K562 (cell line): ENCODE measurements around the gene CLNK. TPM values are rescaled to one million over a fixed set of nuclear protein-coding genes. Genes with fewer than 3 reads are reported as not detected.

ENCODE experiments used
- ATAC-seq: fragments of 200-7000 bp; cut with Tn5 transposase; 3 replicates; pipeline ENCODE4 v1.9.1; 2020; ENCODE audit warnings: moderate library complexity
- BruUV-seq: library from RNA; stranded (reverse); fragments of 400-500 nt; replicated peaks from 2 replicates; lab custom pipeline; 2021; lab: Mats Ljungman, UMichigan
- CTCF ChIA-PET: fragments of 300-600 bp; formaldehyde crosslinking; extraction: SDS; loops from one replicate; lab custom pipeline; 2021; ENCODE audit warnings: low intra/inter-chr PET ratio; lab: Yijun Ruan, JAX
- POLR2A ChIA-PET: fragments of 300-600, 350-650 bp; sonication (Branson Sonifier 250); formaldehyde crosslinking; extraction: SDS; loops from one replicate; lab custom pipeline; 2021; ENCODE audit warnings: antibody characterized with exemption, inconsistent platforms; lab: Yijun Ruan, JAX
- DNase-seq, 4 experiments: peaks; one replicate each; pipeline versions ENCODE4 v3.0.0 to v3.0.0-alpha.2; 2011 to 2018; ENCODE audit warnings: low spot score in 3 of 4, mixed read lengths in 3 of 4; ENCODE audit errors: extremely low read depth in 1 of 4
- FAIRE-seq: peaks from 2 replicates; lab custom pipeline; 2011; peaks lifted over from hg19 to GRCh38; lab: Jason Lieb, UNC
- H2AFZ ChIP-seq: 2 replicates; pipeline ENCODE4 v1.6.0; 2011; ENCODE audit warnings: low read depth, low read length, control low read depth, inconsistent platforms
- H3K27ac ChIP-seq: fragments of 200-600 bp; 3 replicates; pipeline ENCODE4 v1.8.0; 2011; ENCODE audit warnings: low read depth, mild to moderate bottlenecking, control low read depth, inconsistent platforms, low read length, moderate library complexity, mixed read lengths; ENCODE audit errors: extremely low read depth
- H3K27me3 ChIP-seq, 2 experiments: fragments of 300-600 bp in 1 of 2; 2 replicates in 1 of 2; 3 replicates in 1 of 2; pipeline versions ENCODE4 v1.6.0 to v1.8.0; 2011; ENCODE audit warnings: inconsistent platforms in 2 of 2, low read length in 2 of 2, mild to moderate bottlenecking in 1 of 2, mixed read lengths in 1 of 2, moderate library complexity in 1 of 2; ENCODE audit not compliant: control insufficient read depth in 2 of 2, insufficient read depth in 2 of 2
- H3K36me3 ChIP-seq: fragments of 300-600 bp; 3 replicates; pipeline ENCODE4 v1.8.0; 2011; ENCODE audit warnings: mild to moderate bottlenecking, low read length, inconsistent platforms; ENCODE audit not compliant: control insufficient read depth, insufficient read depth
- H3K4me1 ChIP-seq, 2 experiments: fragments of 200-600 bp in 1 of 2; replicated peaks in 1 of 2; 2 replicates in 1 of 2; 3 replicates in 1 of 2; pipeline versions ENCODE4 v1.5.1 to v1.8.0; 2011; ENCODE audit warnings: inconsistent platforms in 2 of 2, low read length in 2 of 2, mild to moderate bottlenecking in 1 of 2, mixed read lengths in 1 of 2, moderate library complexity in 1 of 2; ENCODE audit not compliant: control insufficient read depth in 2 of 2, insufficient read depth in 2 of 2
- H3K4me2 ChIP-seq: 2 replicates; pipeline ENCODE4 v1.6.1; 2011; ENCODE audit warnings: low read length, control low read depth, inconsistent platforms, mixed read lengths; ENCODE audit not compliant: insufficient read depth
- H3K4me3 ChIP-seq: fragments of 200-600 bp; sonication (generic), shearing (Covaris generic); 2 replicates; pipeline ENCODE4 v1.5.1; 2016; ENCODE audit warnings: control low read depth, inconsistent platforms
- H3K79me2 ChIP-seq: fragments of 200-600 bp; 3 replicates; pipeline ENCODE4 v1.8.0; 2011; ENCODE audit warnings: low read length, inconsistent platforms; ENCODE audit not compliant: control insufficient read depth, insufficient read depth
- H3K9ac ChIP-seq, 2 experiments: 2 replicates each; pipeline versions ENCODE4 v1.6.0 to v1.6.1; 2011; ENCODE audit warnings: low read depth in 2 of 2, low read length in 2 of 2, control low read depth in 1 of 2, inconsistent platforms in 1 of 2, mild to moderate bottlenecking in 1 of 2, mixed read lengths in 1 of 2; ENCODE audit not compliant: insufficient read depth in 1 of 2
- H3K9me1 ChIP-seq: one replicate; pipeline ENCODE4 v1.6.0; 2011; ENCODE audit warnings: inconsistent platforms, mild to moderate bottlenecking, low read length, moderate library complexity; ENCODE audit not compliant: control insufficient read depth, insufficient read depth
- H3K9me3 ChIP-seq: replicated peaks from 2 replicates; pipeline ENCODE4 v1.5.1; 2011; ENCODE audit warnings: low read depth, low read length, inconsistent platforms; ENCODE audit not compliant: control insufficient read depth, insufficient read depth
- H4K20me1 ChIP-seq: replicated peaks from 2 replicates; pipeline ENCODE4 v1.6.1; 2011; ENCODE audit warnings: low read length, inconsistent platforms, mixed read lengths; ENCODE audit not compliant: control insufficient read depth, insufficient read depth
- ARNT ChIP-seq, 2 experiments: fragments of 450-650 bp; IDR thresholded peaks; 2 replicates each; pipeline ENCODE4 v1.6.1; 2016; ENCODE audit warnings: mild to moderate bottlenecking in 1 of 2
- CTCF ChIP-seq, 3 experiments: IDR thresholded peaks in 2 of 3; conservative IDR thresholded peaks in 1 of 3; 2 replicates each; pipeline ENCODE4 v1.5.1; 2011 to 2012; ENCODE audit warnings: low read length in 3 of 3, mild to moderate bottlenecking in 3 of 3, control low read depth in 2 of 3, improper control_type of control experiment in 1 of 3, inconsistent platforms in 1 of 3, low read depth in 1 of 3, mixed read lengths in 1 of 3, moderate library complexity in 1 of 3; ENCODE audit not compliant: insufficient read depth in 2 of 3
- RAD21 ChIP-seq, 2 experiments: fragments of 250-450 bp in 1 of 2; fragments of 450-650 bp in 1 of 2; sonication (Bioruptor Pico) in 1 of 2; formaldehyde crosslinking in 1 of 2; IDR thresholded peaks in 1 of 2; conservative IDR thresholded peaks in 1 of 2; 2 replicates each; pipeline versions ENCODE4 v1.4.0 to v1.8.0; 2020 to 2022; ENCODE audit warnings: mild to moderate bottlenecking in 2 of 2, moderate library complexity in 1 of 2
- THAP12 ChIP-seq: fragments of 250-450 bp; sonication (Bioruptor Pico); IDR thresholded peaks from 2 replicates; pipeline ENCODE4 v1.9.0; 2021; ENCODE audit warnings: mild to moderate bottlenecking, inconsistent platforms
- ZBTB26 ChIP-seq: fragments of 450-650 bp; formaldehyde crosslinking; IDR thresholded peaks from 2 replicates; pipeline ENCODE4 v1.4.0; 2022; ENCODE audit warnings: missing genetic modification characterization
- ZFX ChIP-seq: sonication (generic); formaldehyde crosslinking; IDR thresholded peaks from 2 replicates; pipeline ENCODE4 v1.8.0; 2022; ENCODE audit warnings: mild to moderate bottlenecking, missing genetic modification reagents, moderate library complexity
- WGBS: fragments of 100-300 bp; shearing (Covaris generic); methylation state at CpG from one replicate; pipeline ENCODE4 v1.1.6; 2016; ENCODE audit warnings: low coverage, mixed read lengths; ENCODE audit not compliant: insufficient coverage; ENCODE audit errors: missing lambda C conversion rate; 5-methylcytosine and 5-hydroxymethylcytosine counted together
- in situ Hi-C: fragments of 300-500 bp; cut with MboI; formaldehyde crosslinking; loops from 4 replicates; pipeline ENCODE4 v1.15.0; 2018; ENCODE audit warnings: inconsistent platforms, mixed read lengths
- intact Hi-C: fragments of 100-400 bp; cut with micrococcal nuclease; formaldehyde crosslinking; loops from 2 replicates; pipeline ENCODE4 v1.14.2; 2022
- polyA plus RNA-seq, 8 experiments: library from polyadenylated mRNA; depleted of rRNA in 4 of 8; stranded (reverse) in 5 of 8; unstranded in 3 of 8; fragments of >200 nt; fragmentation: Nextera tagmentation in 2 of 8; fragmentation: Illumina TruSeq in 1 of 8; extraction: Ambion mirVana in 2 of 8; extraction: Trizol in 1 of 8; gene quantifications; 2 replicates each; pipeline versions ENCODE4 v1.2.1 to v1.2.3, GENCODE V29; 2011 to 2014; ENCODE audit warnings: inconsistent platforms in 1 of 8, missing spikeins in 1 of 8
- total RNA-seq, 7 experiments: library from RNA; depleted of rRNA in 6 of 7; stranded (reverse); fragments of >200 nt in 6 of 7; fragmentation: Illumina TruSeq in 2 of 7; extraction: Trizol in 2 of 7; gene quantifications; 2 replicates each; pipeline versions ENCODE4 v1.2.1 to v1.2.3, GENCODE V29; 2011 to 2021; ENCODE audit warnings: low replicate concordance in 1 of 7

The CLNK gene
- total and polyA plus RNA-seq, 9 of the 15 experiments (the other 6 are each of a cell fraction or from before 2014, with no cell fraction given): not detected

GRCh38 chr4:10596586-10597290 is 87.8 kb downstream of the CLNK start (continued):
- TF ChIP-seq THAP12 (CRISPR knock-in tag) (no peak), ARNT (IDR thresholded peaks at IDR 0.05) (no peak), ZFX (CRISPR knock-in tag) (no peak), CTCF (IDR thresholded peaks at IDR 0.05 in 2 of 3, conservative IDR thresholded peaks at IDR 0.05 in 1 of 3; ENCODE audit: insufficient read depth in 2 of 3, low read depth in 1 of 3, low read length in 3 of 3) (no peak)

- ATAC-seq (peak; percentile 78), FAIRE-seq (no peak), DNase-seq (peak in 1 of 4 experiments; percentile 11)
- CTCF ChIA-PET: no interaction called here
- Histone ChIP-seq H3K4me3 (no peak overlapping the region), H3K4me1 (no peaks in the 10 kb centered on the region), H3K79me2 (no peaks in the 10 kb centered on the region), H3K4me2 (no peak overlapping the region), H3K9me3 (no peaks in the 10 kb centered on the region), H3K27ac (no peak overlapping the region), H3K9ac (no peak overlapping the region), H2AFZ (no peak overlapping the region), H3K27me3 (no peaks in the 10 kb centered on the region; a peak in 1 of 5 replicates), H3K36me3 (no peaks in the 10 kb centered on the region), H3K9me1 (no peaks in the 10 kb centered on the region), H4K20me1 (no peaks in the 10 kb centered on the region)
- intact Hi-C loops: no loop called here
- POLR2A ChIA-PET: no interaction called here
- in situ Hi-C loops: loop anchor here (25.0 kb wide), 1 partner anchor 819 kb away; no protein-coding TSS in a partner anchor
- TF ChIP-seq CTCF (IDR thresholded peaks at IDR 0.05 in 2 of 3, conservative IDR thresholded peaks at IDR 0.05 in 1 of 3; ENCODE audit: insufficient read depth in 2 of 3, low read depth in 1 of 3, low read length in 3 of 3) (peak in 2 of 3 experiments; percentile 10 to 19; a peak in 1 of 6 replicates), RAD21 (CRISPR knock-in tag; conservative IDR thresholded peaks at IDR 0.05 in 1 of 2, IDR thresholded peaks at IDR 0.05 in 1 of 2) (peak in 1 of 2 experiments; percentile 8; a peak in 1 of 4 replicates), ZBTB26 (CRISPR knock-in tag) (no peak)
- 0% methylated on average over 10 of the region's 10 CpGs for WGBS
- BruUV-seq: no TSS peak
Observed at GRCh38 chr4:10593130-10593529, 91.4 kb downstream of the CLNK start.
